GM18507 (cell line): Measurements from ENCODE around the gene LY86.

Source experiments
- DNase-seq: peaks from one replicate; pipeline ENCODE4 v3.0.0; 2011; ENCODE audit warnings: low read depth; ENCODE audit not compliant: insufficient read length; ENCODE audit errors: extremely low spot score
- FAIRE-seq: peaks from 2 replicates; lab custom pipeline; 2011; peaks lifted over from hg19 to GRCh38; lab: Jason Lieb, UNC

The LY86 gene

DNA sequence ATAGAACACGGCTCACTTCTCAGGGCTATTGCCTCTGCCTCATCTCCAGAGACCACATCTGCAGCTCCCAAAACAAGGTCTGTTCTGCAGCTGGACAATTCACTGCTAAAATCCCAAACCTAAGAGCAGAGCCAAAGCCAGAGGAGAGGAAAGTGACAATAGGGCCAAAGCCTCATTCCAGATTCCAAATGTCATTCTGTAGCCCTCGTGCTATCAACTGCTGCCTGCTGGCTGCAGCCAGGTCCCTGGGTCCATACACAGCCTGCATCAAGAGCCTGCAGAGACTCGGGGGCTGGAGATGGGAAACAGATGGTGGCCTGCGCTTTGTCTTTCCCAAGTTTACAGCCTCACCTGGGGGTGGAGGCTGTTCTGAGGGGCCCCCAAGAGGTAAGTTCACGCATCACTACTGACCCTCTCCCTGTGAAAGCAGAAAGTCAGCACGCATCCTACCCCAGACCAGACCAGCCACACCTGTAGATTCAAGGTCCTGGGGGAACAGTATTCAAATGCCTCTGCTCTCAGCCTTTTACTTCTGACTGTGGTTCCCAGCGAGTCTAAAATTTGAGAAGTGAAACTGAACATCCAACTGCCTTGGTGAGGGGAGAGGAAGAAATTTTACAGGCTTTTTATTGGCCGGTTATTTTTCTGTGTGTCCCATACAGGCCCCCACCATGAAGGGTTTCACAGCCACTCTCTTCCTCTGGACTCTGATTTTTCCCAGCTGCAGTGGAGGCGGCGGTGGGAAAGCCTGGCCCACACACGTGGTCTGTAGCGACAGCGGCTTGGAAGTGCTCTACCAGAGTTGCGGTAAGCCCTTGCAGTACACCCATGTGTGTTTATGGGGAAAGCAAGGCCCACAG, at the start of gene LY86:
LY86 (plus strand) TSS at position 657 of the 860 bp plus-strand sequence; CDS start at position 672, 15 bp downstream.
- peak; percentile 42 for DNase-seq
- FAIRE-seq, result peak; percentile 98

DNA sequence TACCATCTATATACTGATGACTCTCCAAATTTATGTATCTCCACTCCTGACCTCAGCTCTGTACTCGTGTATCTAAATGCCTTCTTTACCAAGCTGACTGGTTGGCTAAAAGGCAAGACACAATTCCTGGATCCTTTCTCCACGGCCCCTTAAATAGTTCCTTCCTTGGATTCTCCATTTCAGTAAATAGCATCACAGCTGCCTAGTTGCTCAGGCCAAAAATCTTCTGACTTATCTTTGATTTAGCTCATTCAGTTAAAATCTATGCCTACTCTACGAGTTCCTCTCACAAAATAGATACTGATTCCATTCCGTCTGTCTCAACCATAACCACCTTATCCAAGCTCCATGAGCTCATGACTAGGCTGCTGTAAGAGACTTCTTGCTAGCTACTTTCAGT, 49.5 kb upstream of the LY86 start:
- DNase-seq (no peak), FAIRE-seq (no peak)

DNA sequence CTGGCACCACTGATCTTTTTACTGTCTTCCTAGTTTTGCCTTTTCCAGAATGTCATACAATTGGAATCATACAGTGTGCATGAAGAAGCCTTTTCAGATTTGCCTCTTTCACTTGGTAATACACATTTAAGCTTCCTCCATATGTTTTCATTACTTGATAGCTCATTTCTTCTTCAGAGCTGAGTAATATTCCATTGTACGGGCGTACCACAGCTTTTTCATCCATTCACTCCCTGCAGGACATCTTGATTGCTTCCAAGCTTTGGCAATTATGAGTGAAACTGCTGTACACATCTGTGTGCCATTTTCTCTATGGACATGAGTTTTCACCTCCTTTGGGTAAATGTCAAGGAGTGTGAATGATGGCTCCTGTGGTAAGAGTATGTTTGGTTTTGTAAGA, 46.2 kb upstream of the LY86 start:
- DNase-seq (no peak), FAIRE-seq (no peak)

DNA sequence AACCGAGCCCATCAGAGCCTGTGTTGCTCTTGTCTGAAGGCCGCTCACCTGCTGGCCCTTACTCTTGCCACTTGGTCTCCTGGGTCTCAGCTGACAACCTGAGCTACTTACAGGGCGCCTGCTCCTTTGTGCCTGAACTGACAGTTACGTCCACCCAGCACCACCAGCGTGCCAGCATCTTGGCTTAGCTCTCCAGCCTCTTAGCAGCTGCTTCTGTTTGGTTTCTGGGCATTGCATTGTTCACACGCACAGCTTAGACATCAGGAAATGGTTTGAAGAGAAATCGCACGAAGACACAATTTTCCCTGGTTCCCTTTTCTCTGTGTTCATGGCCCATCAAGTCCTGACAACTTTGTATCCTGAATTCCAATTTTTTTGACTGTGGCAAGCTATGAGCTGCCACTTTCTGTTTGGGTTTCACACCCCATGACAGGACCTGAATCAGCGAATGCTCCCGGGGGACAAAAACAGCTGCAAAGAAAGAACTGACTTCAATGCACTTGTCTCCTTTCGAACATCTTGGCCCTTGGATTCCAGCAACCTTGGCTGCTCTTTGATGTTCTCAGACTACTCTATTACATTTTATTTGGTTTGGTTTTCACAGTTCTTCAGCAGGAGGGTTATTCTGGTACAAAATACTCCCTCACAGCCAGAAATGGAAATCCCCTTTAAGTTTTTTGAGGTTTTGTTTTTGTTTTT, 45.2 kb upstream of the LY86 start:
- DNase-seq, result no peak
- FAIRE-seq, result peak; percentile 73

DNA sequence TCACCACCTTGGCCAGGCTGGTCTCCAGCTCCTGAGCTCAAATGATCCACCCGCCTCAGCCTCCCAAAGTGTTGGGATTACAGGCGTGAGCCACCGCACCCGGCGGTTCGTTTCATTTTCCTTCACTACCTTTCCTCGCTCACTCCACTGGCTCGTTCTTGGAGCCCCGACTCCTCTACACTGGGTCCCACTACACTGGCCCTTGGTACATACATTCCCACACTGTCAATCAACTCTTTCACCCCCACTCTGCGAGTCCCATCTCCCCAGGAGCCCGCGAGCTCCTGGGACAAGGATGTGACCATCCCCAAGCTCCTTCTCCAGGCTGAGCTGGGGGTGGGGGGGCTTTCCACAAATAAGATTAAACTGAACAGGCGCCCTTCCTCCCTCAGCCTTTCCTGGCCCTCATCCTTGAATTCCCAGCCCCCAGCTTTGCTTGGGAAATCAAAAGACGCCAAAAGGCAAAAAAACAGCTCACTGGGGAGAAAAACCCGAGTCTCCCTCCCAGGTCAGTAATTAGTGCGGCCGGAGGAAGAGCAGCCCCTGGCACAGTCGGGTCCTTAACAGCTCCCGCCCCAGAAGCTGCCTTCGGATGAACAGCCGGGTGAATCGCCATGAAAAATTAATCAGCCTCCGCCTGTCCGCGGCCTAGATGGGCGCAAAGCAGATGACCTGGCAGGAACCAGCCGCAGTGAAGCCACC, 42.8 kb upstream of the LY86 start:
- FAIRE-seq (no peak), DNase-seq (no peak)

DNA sequence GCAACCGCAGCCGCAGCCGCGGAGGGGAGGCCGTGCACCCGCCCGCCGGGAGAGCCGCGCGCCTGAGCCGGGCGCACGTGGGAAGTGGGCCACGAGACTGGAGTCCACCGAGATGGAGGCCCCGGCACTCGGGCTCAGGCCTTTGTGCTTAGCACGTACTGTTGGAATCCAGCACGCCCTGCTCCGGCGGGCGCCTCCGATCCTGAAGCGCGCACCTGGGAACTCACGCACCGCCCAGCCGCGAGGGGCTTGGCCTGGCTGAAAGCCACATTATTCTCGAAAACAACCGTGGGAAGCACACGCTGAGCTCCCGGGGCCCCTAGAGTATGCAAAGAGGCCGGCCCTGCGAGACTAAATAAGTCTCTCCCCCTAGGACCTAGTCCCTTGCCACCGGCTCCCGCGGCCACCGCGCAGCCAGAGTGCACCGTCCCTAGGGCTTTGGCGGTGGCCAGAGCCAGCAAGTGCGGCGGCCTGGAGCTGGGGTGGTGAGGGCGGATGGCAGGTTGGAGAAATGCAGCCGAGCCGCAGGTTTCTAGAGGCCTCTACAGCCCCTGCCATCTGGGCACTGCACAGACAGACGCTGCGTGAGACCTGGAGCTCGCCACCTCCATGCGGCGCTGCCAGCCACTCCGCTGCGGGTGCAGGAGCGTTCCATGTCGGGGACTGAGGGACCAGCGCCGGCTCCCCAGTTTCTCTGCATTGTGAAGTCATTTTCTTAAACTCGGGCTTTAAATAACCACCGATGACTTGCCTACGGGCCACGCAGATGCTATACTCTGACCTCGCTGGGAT, 42.0 kb upstream of the LY86 start:
- DNase-seq (no peak), FAIRE-seq (peak; percentile 44)

DNA sequence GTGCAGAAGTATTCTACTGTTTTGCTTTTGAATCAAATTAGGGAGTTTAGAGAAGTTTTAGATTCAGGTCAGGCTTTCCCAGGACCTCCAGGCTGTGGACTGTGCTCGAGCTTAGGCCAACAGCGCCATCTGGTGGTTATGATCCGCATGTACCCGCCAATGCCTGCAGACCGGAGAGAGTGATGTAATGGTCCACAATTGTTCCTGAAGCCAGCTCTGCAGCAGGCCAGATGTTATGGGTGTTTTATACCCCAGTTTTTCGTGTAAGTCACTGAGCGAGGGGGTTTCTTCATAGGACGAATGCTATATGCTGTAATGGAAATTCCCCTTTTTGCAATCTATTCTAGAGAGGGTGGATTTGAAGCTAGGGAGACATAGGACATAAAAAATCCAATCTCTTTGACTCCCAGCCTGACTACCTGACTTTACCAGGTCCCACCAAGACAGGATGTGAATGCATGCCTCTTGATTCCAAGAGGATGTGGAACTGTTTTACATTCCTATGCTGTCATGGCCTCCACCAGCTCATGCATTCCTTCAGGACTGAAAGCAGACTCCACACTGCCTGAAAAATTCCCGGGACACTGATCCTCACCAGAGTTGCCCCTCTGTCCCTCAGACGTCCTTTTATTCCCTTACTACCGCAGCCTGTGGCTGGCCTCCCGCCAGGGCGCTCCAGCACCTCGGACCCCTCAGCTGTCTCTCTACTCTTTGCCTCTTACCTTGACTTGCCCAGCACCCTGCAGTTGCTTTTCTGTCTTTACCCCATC, 41.2 kb upstream of the LY86 start:
- DNase-seq (peak; percentile 71), FAIRE-seq (peak; percentile 94)

DNA sequence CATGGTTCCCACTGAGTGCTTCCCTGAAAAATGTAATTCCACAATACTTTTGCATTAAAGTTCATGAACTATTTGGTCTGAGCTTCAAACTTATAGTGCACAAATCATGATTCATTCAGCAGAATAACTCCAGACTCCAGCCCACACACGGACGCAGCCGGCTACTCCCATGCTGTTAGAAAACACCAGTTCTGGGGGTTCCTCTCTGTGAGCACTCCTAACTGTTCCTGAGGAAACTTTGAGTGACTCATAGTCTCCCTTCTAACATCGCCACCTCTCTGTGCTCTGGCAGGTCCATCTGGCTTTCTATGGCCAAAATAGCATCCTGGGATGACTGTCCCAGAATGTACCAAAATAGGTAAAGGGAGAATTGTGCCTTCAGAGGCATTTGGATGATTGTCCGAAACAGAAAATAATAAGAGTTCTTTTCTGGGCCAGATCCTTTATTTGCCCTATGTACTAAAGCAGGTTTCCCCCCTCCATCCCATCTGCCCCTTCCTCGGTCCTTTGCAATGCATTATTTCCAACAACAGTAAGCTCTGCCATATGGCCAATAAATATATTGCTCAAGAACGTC, 32.3 kb upstream of the LY86 start:
- DNase-seq (no peak), FAIRE-seq (no peak)

DNA sequence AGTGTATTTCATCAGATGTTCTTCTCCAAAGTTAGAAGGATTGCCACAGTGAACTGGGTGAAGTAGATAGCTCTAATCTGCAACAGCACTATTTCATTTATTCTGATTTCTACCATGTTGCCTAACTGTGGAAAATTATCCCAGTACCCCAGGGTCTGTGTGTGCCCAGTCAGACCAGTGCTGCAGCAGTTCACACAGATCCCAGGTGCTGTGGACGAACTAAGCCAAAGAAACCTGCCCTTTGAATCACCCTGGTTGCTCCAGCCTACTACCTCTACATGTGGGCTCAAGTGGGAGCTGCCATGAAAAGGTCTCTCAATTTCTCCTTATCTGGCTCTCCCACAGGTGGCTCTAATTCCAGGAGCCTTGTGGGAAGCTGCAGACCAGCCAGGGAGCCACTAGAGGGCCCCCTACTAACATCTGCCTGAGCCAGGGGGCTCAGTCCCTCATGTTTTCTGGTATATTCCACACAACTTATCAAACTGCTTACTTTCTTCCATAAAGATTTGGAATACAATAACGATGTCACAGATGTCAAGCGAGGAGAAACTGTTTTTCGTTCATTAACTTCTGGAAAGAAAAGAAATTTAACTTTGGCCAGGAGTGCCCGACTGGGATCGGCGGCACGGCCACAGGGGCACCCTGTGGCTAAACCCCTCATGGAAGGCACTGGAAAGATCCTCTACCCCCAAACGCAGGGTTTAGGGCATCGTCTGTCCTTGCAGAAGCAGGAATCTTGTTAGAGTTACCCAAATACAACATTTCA, 31.6 kb upstream of the LY86 start:
- DNase-seq (no peak), FAIRE-seq (peak; percentile 87)

DNA sequence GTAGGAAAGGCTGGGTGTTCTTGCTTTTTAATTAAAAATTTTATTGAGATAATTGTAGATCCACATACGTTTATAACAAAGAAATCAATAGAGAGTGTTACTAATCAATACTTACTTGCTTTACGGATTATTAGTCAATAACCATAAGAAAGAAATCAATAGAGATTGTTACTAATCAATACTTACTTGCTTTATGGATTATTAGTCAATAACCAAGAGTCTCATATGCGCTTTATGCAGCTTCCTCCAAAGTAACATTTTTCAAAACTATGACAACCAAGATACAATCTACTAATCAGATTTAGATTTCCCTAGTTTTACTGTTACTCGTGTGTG, 31.0 kb upstream of the LY86 start:
- FAIRE-seq (no peak), DNase-seq (no peak)

DNA sequence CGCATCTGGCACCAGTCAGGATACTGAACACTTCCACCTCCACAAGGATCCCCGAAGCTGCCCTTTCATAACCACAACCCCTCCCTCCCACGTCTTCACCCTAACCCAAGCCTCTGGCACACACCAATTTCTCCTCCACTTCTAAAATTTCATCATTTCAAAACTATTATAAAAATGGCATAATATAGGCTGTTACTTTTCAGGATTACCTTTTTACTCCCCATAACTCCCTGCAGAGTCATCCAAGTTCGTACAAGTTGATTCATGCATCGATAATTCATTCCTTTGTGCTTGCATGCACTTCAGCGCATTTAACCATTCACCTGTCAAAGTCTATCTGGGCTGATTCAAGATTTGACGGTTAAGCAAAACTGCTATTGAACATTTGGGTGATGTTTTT, 30.6 kb upstream of the LY86 start:
- DNase-seq (no peak), FAIRE-seq (no peak)

DNA sequence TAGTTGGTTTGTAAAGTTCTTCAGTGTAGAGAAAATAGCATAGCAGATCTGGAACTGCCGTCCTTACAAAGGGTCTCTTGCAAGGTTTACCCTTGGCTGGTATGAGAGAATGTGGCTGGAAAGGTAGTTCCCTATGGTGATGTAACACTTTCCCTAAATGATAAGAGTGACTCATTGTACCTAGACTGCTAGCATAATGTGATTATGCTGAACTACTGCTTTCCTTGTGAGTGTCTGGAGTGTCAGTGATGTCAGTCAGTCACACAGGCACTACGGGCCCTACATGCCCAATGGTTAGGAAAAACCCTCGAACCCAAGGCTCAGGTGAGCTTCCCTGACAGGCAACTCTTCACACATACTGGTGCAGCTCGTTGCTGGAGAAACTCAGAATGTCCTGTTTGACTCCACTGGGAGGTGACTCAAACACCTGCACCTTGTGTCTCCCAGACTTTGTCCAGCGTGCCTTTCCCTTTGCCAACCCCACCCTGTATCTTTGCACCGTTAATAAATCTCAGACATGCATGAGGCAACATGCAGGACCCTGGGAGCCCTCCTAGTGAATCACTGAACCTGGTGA, 28.4 kb upstream of the LY86 start:
- DNase-seq (no peak), FAIRE-seq (peak; percentile 48)

DNA sequence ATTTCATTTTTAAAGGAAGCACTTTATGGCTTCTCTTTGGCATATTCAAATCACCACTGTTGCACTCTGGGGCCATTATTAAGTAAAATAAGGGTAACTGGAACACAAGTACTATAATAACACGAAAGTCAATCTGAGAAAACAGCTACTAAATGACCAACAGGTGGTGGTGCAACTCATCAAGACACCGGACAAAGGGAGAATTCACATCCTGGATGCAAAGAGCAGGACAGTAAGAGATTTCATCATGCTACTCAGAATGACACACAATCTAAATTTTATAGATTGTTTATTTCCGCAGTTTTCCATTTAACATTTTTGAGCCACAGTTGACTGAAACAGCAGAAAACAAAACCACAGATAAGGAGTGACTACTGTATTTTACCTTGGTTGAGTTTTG, 27.6 kb upstream of the LY86 start:
- peak; percentile 65 for FAIRE-seq
- DNase-seq, result no peak

DNA sequence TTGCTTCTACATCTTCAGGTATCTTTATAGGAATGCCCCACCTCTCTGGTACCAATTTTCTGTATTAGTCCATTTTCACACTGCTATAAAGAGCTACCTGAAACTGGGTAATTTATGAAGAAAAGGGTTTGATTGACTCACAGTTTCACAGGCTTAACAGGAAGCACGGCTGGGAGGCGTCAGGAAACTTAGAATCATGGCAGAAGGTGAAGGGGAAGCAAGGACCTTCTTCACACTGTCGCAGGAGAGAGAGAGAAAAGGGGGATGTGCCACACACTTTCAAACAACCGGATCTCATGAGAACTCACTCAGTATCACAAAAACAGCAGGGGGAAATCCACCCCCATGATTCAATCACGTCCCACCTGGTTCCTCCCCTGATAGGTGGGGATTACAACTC, 24.4 kb upstream of the LY86 start:
- FAIRE-seq, result peak; percentile 80
- DNase-seq, result no peak

DNA sequence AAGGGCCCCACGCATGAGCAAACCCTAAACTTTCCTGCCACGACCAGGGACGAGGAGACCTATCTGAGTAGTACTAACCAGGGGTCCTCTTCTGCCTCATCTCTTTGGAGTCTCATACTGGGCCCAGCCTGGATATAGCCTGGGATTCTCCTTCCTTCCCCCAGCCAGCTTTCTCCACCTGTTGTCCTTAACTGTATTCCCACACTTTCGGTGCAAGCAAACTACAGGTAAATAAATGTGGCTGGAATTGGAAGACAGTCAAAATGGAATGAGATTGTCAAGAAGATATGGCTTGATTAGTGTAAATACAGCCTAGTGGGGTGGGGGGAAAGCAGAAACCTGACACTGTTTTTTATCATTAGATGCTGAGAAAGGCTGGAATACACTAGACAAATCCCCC, 23.5 kb upstream of the LY86 start:
- DNase-seq (no peak), FAIRE-seq (no peak)

DNA sequence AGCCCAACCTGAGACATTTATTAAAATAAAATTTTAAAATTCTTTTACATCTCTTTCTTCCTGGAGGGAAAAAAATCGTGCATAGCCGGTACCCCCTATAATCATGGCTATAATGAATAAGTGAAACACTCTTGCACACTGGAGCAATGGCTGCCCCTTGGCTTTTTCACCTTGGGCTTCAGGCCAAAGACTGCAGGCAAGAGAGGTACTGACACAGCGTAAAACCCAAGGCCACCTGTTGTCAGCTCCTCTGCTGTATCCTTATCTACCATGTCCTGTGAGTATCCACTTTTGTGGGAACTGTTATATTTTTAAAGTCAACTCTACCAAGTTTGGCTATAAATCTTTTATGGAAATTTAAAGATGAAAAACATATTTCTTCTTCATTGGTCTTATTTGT, 23.0 kb upstream of the LY86 start:
- DNase-seq (no peak), FAIRE-seq (no peak)

DNA sequence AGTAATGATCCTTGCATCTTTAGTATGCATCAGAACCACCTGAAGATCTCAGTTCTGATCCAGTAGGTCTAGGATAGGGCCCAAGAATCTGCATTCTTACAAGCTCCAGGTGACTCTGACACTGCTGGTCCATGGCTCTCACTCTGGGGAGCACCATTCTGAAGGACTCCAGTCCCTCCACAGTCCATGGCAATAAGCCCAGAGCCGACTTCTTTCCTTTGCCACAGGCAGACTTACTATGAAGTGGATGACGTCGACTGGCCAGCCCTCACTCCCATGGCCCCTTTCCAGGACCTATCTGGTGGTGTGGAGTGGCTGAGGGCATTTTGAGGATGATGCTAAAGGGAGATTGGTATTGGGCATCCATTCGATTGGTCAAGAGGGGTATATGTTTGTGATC, 21.8 kb upstream of the LY86 start:
- no peak for FAIRE-seq
- DNase-seq, result no peak
